GM23338 (cell line): ENCODE results near the gene NDUFS6. TPM values are rescaled to one million over a fixed set of nuclear protein-coding genes. Genes with fewer than 3 reads are reported as not detected.

Experiments
- ATAC-seq: fragments of 200-7000 bp; cut with Tn5 transposase; 3 replicates; pipeline ENCODE4 v1.9.1; 2020
- DNase-seq: peaks from one replicate; pipeline ENCODE4 v3.0.0-alpha.2; 2015; ENCODE audit warnings: low spot score
- H2AFZ ChIP-seq: fragments of 200-600 bp; sonication (generic); 2 replicates; pipeline ENCODE4 v1.8.0; 2016; ENCODE audit warnings: antibody characterized with exemption, mild to moderate bottlenecking, moderate library complexity
- H3F3A ChIP-seq: fragments of 200-600 bp; sonication (generic); replicated peaks from 2 replicates; pipeline ENCODE4 v1.8.0; 2017; ENCODE audit warnings: antibody characterized with exemption, mixed run types, low read depth
- H3K27ac ChIP-seq: fragments of 200-600 bp; sonication (generic); 2 replicates; pipeline ENCODE4 v1.6.1; 2016; ENCODE audit warnings: low read depth
- H3K27me3 ChIP-seq: fragments of 200-600 bp; sonication (generic); 2 replicates; pipeline ENCODE4 v1.8.0; 2016; ENCODE audit warnings: mild to moderate bottlenecking, mixed run types, moderate library complexity; ENCODE audit not compliant: insufficient read depth
- H3K36me3 ChIP-seq: fragments of 200-600 bp; sonication (generic); 2 replicates; pipeline ENCODE4 v1.8.0; 2016; ENCODE audit warnings: mild to moderate bottlenecking; ENCODE audit not compliant: insufficient read depth
- H3K4me1 ChIP-seq: fragments of 200-600 bp; sonication (generic); 2 replicates; pipeline ENCODE4 v1.8.0; 2016; ENCODE audit warnings: mild to moderate bottlenecking, moderate library complexity; ENCODE audit not compliant: insufficient read depth
- H3K4me2 ChIP-seq: fragments of 200-600 bp; sonication (generic); 2 replicates; pipeline ENCODE4 v1.7.1; 2017; ENCODE audit warnings: mixed run types
- H3K4me3 ChIP-seq: fragments of 200-600 bp; sonication (generic); 2 replicates; pipeline ENCODE4 v1.6.1; 2016; ENCODE audit warnings: mixed run types
- H3K79me2 ChIP-seq: fragments of 200-600 bp; sonication (generic); replicated peaks from 2 replicates; pipeline ENCODE4 v1.8.0; 2017; ENCODE audit warnings: mild to moderate bottlenecking; ENCODE audit not compliant: insufficient read depth
- H3K9me2 ChIP-seq: fragments of 200-600 bp; sonication (generic); 2 replicates; pipeline ENCODE4 v1.8.0; 2017; ENCODE audit not compliant: insufficient read depth
- H4K20me1 ChIP-seq: fragments of 200-600 bp; sonication (generic); replicated peaks from 2 replicates; pipeline ENCODE4 v1.8.0; 2017; ENCODE audit warnings: mild to moderate bottlenecking; ENCODE audit not compliant: insufficient read depth
- H3K27ac Mint-ChIP-seq: 2 replicates; pipeline ENCODE4 v1.8.0; 2020; ENCODE audit warnings: inconsistent platforms, mild to moderate bottlenecking, moderate library complexity, mixed read lengths
- H3K27me3 Mint-ChIP-seq: 3 replicates; pipeline ENCODE4 v1.8.0; 2022; ENCODE audit warnings: low read depth, mild to moderate bottlenecking, moderate library complexity, mixed read lengths, inconsistent platforms; ENCODE audit not compliant: insufficient read depth, poor library complexity
- H3K36me3 Mint-ChIP-seq: 3 replicates; pipeline ENCODE4 v1.8.0; 2021; ENCODE audit warnings: low read depth, mild to moderate bottlenecking, inconsistent platforms, moderate library complexity, mixed read lengths
- H3K4me1 Mint-ChIP-seq: 3 replicates; pipeline ENCODE4 v1.8.0; 2020; ENCODE audit warnings: mild to moderate bottlenecking, inconsistent platforms, mixed read lengths
- H3K4me3 Mint-ChIP-seq: 3 replicates; pipeline ENCODE4 v1.8.0; 2021; ENCODE audit warnings: moderate library complexity, mild to moderate bottlenecking, inconsistent platforms, mixed read lengths
- H3K9me3 Mint-ChIP-seq: 3 replicates; pipeline ENCODE4 v1.8.0; 2020; ENCODE audit warnings: moderate library complexity, mild to moderate bottlenecking, inconsistent platforms, mixed read lengths
- CREB1 ChIP-seq: fragments of 250-450 bp; sonication (Bioruptor Pico); IDR thresholded peaks from 2 replicates; pipeline ENCODE4 v1.5.0; 2020; ENCODE audit warnings: low read depth, mild to moderate bottlenecking, moderate library complexity
- EZH2 ChIP-seq: fragments of 200-600 bp; sonication (generic); IDR thresholded peaks from one replicate; pipeline ENCODE4 v1.8.0; 2017; ENCODE audit warnings: antibody characterized with exemption, mild to moderate bottlenecking, low read depth; ENCODE audit not compliant: unreplicated experiment
- EZH2phosphoT487 ChIP-seq: fragments of 200-600 bp; sonication (generic); IDR thresholded peaks from one replicate; pipeline ENCODE4 v1.8.1; 2018; ENCODE audit warnings: antibody characterized with exemption; ENCODE audit not compliant: unreplicated experiment
- JUNB ChIP-seq: IDR thresholded peaks from one replicate; pipeline ENCODE4 v1.6.1; 2016; ENCODE audit warnings: antibody characterized with exemption; ENCODE audit not compliant: unreplicated experiment
- NANOG ChIP-seq: IDR thresholded peaks from 2 replicates; pipeline ENCODE4 v1.6.1; 2016; ENCODE audit warnings: antibody characterized with exemption, borderline replicate concordance
- POLR2AphosphoS5 ChIP-seq: IDR thresholded peaks from 2 replicates; pipeline ENCODE4 v1.6.1; 2016; ENCODE audit warnings: antibody characterized with exemption, low read depth
- STAT1 ChIP-seq: IDR thresholded peaks from one replicate; pipeline ENCODE4 v1.6.1; 2016; ENCODE audit warnings: antibody characterized with exemption; ENCODE audit not compliant: unreplicated experiment
- ZNF114 ChIP-seq: fragments of 250-450 bp; sonication (Bioruptor Pico); IDR thresholded peaks from 2 replicates; pipeline ENCODE4 v1.5.0; 2020; ENCODE audit warnings: mild to moderate bottlenecking, moderate library complexity
- ZNF331 ChIP-seq: fragments of 250-450 bp; sonication (Bioruptor Pico); IDR thresholded peaks from 2 replicates; pipeline ENCODE4 v1.5.0; 2020; ENCODE audit warnings: low read depth, mild to moderate bottlenecking, moderate library complexity
- polyA plus RNA-seq: library from polyadenylated mRNA; unstranded; fragments of >200 nt; fragmentation: Nextera tagmentation; extraction: Ambion mirVana; gene quantifications from 2 replicates; pipeline ENCODE4 v1.2.1, GENCODE V29; 2016
- total RNA-seq: library from RNA; depleted of rRNA; stranded (reverse); fragments of >200 nt; shearing (Covaris generic); gene quantifications from 2 replicates; pipeline ENCODE4 v1.2.3, GENCODE V29; 2014
- TF ChIP-seq, protein P1 (sequence below): IDR thresholded peaks from one replicate; pipeline ENCODE4 v1.6.1; 2018; ENCODE audit warnings: antibody characterized with exemption; ENCODE audit not compliant: unreplicated experiment
- TF ChIP-seq, protein P2 (sequence below), 2 experiments: fragments of 200-600 bp in 1 of 2; sonication (generic) in 1 of 2; conservative IDR thresholded peaks; 2 replicates each; pipeline versions ENCODE4 v1.5.1 to v1.6.1; 2016 to 2017; ENCODE audit warnings: antibody characterized with exemption in 2 of 2, low read depth in 2 of 2, mild to moderate bottlenecking in 2 of 2, moderate library complexity in 1 of 2
- TF ChIP-seq, protein P3 (sequence below): IDR thresholded peaks from 2 replicates; pipeline ENCODE4 v1.6.1; 2016; ENCODE audit warnings: antibody characterized with exemption
- TF ChIP-seq, protein P4 (sequence below): fragments of 250-450 bp; sonication (Bioruptor Pico); IDR thresholded peaks from 2 replicates; pipeline ENCODE4 v1.5.0; 2020; ENCODE audit warnings: mild to moderate bottlenecking, moderate library complexity

Gene NDUFS6
- total and polyA plus RNA-seq, 2 experiments from 2014 or later: 94.8 to 289 TPM

DNA sequence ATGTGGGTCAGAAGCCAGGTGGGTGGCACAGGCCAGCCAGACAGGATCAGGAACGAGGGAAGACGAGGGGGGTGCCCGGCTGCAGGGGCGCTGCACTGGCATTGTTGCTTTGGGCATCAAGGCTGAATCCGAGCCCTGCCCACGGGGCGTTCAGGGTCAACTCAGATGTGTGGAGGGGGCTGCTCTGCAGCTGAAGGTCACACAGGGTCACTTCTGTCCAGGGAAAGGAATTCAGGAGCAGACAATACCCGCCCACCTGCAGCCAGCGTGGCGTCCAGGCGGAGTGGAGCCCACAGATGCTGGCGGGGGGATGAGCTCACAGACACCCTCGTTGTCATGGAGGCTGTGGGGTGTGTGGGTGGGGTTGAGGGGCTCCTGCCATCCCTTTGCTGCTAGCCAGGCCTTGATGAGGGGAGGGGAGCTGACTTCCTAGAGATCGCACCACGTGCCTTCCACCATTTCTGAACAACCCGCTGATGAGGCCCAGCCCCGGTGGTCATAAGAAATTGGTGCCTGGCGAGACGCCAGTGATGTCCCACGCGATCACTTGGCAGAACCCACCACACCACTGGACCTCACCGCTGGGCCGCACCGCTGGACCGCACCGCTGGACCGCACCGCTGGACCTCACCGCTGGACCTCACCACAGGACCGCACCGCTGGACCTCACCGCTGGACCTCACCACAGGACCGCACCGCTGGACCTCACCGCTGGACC, 32.8 kb upstream of the NDUFS6 start:
- no peak overlapping the region for H2AFZ ChIP-seq
- H3K36me3 Mint-ChIP-seq: no peaks in the 10 kb centered on the region
- peaks cover 7% of the 10 kb centered on the region for H3K27me3 Mint-ChIP-seq
- no peaks in the 10 kb centered on the region for H3K9me3 Mint-ChIP-seq
- no peaks in the 10 kb centered on the region for H3K36me3 ChIP-seq
- no peak overlapping the region for H3K4me3 ChIP-seq
- no peaks in the 10 kb centered on the region for H3K4me1 ChIP-seq
- TF ChIP-seq, protein P1, sequence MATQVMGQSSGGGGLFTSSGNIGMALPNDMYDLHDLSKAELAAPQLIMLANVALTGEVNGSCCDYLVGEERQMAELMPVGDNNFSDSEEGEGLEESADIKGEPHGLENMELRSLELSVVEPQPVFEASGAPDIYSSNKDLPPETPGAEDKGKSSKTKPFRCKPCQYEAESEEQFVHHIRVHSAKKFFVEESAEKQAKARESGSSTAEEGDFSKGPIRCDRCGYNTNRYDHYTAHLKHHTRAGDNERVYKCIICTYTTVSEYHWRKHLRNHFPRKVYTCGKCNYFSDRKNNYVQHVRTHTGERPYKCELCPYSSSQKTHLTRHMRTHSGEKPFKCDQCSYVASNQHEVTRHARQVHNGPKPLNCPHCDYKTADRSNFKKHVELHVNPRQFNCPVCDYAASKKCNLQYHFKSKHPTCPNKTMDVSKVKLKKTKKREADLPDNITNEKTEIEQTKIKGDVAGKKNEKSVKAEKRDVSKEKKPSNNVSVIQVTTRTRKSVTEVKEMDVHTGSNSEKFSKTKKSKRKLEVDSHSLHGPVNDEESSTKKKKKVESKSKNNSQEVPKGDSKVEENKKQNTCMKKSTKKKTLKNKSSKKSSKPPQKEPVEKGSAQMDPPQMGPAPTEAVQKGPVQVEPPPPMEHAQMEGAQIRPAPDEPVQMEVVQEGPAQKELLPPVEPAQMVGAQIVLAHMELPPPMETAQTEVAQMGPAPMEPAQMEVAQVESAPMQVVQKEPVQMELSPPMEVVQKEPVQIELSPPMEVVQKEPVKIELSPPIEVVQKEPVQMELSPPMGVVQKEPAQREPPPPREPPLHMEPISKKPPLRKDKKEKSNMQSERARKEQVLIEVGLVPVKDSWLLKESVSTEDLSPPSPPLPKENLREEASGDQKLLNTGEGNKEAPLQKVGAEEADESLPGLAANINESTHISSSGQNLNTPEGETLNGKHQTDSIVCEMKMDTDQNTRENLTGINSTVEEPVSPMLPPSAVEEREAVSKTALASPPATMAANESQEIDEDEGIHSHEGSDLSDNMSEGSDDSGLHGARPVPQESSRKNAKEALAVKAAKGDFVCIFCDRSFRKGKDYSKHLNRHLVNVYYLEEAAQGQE: no peak
- TF ChIP-seq STAT1 (no peak), ZNF331 (CRISPR knock-in tag) (no peak), CREB1 (no peak), EZH2phosphoT487 (no peak), EZH2 (no peak), JUNB (no peak), NANOG (no peak), POLR2AphosphoS5 (no peak), ZNF114 (CRISPR knock-in tag) (no peak)
- TF ChIP-seq, protein P2, sequence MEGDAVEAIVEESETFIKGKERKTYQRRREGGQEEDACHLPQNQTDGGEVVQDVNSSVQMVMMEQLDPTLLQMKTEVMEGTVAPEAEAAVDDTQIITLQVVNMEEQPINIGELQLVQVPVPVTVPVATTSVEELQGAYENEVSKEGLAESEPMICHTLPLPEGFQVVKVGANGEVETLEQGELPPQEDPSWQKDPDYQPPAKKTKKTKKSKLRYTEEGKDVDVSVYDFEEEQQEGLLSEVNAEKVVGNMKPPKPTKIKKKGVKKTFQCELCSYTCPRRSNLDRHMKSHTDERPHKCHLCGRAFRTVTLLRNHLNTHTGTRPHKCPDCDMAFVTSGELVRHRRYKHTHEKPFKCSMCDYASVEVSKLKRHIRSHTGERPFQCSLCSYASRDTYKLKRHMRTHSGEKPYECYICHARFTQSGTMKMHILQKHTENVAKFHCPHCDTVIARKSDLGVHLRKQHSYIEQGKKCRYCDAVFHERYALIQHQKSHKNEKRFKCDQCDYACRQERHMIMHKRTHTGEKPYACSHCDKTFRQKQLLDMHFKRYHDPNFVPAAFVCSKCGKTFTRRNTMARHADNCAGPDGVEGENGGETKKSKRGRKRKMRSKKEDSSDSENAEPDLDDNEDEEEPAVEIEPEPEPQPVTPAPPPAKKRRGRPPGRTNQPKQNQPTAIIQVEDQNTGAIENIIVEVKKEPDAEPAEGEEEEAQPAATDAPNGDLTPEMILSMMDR (conservative IDR thresholded peaks at IDR 0.05; ENCODE audit: low read depth in 2 of 2): no peak
- TF ChIP-seq, protein P3, sequence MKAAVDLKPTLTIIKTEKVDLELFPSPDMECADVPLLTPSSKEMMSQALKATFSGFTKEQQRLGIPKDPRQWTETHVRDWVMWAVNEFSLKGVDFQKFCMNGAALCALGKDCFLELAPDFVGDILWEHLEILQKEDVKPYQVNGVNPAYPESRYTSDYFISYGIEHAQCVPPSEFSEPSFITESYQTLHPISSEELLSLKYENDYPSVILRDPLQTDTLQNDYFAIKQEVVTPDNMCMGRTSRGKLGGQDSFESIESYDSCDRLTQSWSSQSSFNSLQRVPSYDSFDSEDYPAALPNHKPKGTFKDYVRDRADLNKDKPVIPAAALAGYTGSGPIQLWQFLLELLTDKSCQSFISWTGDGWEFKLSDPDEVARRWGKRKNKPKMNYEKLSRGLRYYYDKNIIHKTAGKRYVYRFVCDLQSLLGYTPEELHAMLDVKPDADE: no peak
- TF ChIP-seq, protein P4, sequence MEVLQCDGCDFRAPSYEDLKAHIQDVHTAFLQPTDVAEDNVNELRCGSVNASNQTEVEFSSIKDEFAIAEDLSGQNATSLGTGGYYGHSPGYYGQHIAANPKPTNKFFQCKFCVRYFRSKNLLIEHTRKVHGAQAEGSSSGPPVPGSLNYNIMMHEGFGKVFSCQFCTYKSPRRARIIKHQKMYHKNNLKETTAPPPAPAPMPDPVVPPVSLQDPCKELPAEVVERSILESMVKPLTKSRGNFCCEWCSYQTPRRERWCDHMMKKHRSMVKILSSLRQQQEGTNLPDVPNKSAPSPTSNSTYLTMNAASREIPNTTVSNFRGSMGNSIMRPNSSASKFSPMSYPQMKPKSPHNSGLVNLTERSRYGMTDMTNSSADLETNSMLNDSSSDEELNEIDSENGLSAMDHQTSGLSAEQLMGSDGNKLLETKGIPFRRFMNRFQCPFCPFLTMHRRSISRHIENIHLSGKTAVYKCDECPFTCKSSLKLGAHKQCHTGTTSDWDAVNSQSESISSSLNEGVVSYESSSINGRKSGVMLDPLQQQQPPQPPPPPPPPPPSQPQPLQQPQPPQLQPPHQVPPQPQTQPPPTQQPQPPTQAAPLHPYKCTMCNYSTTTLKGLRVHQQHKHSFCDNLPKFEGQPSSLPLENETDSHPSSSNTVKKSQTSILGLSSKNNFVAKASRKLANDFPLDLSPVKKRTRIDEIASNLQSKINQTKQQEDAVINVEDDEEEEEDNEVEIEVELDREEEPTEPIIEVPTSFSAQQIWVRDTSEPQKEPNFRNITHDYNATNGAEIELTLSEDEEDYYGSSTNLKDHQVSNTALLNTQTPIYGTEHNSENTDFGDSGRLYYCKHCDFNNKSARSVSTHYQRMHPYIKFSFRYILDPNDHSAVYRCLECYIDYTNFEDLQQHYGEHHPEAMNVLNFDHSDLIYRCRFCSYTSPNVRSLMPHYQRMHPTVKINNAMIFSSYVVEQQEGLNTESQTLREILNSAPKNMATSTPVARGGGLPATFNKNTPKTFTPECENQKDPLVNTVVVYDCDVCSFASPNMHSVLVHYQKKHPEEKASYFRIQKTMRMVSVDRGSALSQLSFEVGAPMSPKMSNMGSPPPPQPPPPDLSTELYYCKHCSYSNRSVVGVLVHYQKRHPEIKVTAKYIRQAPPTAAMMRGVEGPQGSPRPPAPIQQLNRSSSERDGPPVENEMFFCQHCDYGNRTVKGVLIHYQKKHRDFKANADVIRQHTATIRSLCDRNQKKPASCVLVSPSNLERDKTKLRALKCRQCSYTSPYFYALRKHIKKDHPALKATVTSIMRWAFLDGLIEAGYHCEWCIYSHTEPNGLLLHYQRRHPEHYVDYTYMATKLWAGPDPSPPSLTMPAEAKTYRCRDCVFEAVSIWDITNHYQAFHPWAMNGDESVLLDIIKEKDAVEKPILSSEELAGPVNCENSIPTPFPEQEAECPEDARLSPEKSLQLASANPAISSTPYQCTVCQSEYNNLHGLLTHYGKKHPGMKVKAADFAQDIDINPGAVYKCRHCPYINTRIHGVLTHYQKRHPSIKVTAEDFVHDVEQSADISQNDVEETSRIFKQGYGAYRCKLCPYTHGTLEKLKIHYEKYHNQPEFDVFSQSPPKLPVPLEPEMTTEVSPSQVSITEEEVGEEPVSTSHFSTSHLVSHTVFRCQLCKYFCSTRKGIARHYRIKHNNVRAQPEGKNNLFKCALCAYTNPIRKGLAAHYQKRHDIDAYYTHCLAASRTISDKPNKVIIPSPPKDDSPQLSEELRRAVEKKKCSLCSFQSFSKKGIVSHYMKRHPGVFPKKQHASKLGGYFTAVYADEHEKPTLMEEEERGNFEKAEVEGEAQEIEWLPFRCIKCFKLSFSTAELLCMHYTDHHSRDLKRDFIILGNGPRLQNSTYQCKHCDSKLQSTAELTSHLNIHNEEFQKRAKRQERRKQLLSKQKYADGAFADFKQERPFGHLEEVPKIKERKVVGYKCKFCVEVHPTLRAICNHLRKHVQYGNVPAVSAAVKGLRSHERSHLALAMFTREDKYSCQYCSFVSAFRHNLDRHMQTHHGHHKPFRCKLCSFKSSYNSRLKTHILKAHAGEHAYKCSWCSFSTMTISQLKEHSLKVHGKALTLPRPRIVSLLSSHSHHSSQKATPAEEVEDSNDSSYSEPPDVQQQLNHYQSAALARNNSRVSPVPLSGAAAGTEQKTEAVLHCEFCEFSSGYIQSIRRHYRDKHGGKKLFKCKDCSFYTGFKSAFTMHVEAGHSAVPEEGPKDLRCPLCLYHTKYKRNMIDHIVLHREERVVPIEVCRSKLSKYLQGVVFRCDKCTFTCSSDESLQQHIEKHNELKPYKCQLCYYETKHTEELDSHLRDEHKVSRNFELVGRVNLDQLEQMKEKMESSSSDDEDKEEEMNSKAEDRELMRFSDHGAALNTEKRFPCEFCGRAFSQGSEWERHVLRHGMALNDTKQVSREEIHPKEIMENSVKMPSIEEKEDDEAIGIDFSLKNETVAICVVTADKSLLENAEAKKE (CRISPR knock-in tag): no peak
- no peaks in the 10 kb centered on the region for H4K20me1 ChIP-seq
- no peaks in the 10 kb centered on the region for H3K27me3 ChIP-seq
- no peaks in the 10 kb centered on the region for H3K9me2 ChIP-seq
- no peak for ATAC-seq
- H3K27ac ChIP-seq: no peak overlapping the region
- no peaks in the 10 kb centered on the region for H3F3A ChIP-seq
- no peak overlapping the region for H3K27ac Mint-ChIP-seq
- no peak for DNase-seq
- H3K4me2 ChIP-seq: no peak overlapping the region
- H3K4me3 Mint-ChIP-seq: no peak overlapping the region
- H3K4me1 Mint-ChIP-seq: peaks cover 15% of the 10 kb centered on the region
- no peaks in the 10 kb centered on the region for H3K79me2 ChIP-seq
